ENCODE results near the gene ZNF408.

The ZNF408 gene

DNA sequence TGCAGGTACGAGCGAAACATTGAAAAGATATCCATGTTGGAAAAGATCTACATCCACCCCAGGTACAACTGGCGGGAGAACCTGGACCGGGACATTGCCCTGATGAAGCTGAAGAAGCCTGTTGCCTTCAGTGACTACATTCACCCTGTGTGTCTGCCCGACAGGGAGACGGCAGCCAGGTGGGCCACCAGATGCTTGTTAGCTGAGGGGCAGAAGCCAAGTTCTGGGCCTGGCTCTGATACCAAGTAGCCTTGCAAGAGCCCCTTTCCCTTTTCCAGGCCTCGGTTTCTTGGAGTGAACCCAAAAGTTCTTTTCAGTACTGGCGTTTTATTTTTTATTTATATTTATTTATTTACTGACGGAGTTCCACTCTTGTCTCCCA lies 27.8 kb downstream of the ZNF408 start:
- DNase-seq: no peak

DNA sequence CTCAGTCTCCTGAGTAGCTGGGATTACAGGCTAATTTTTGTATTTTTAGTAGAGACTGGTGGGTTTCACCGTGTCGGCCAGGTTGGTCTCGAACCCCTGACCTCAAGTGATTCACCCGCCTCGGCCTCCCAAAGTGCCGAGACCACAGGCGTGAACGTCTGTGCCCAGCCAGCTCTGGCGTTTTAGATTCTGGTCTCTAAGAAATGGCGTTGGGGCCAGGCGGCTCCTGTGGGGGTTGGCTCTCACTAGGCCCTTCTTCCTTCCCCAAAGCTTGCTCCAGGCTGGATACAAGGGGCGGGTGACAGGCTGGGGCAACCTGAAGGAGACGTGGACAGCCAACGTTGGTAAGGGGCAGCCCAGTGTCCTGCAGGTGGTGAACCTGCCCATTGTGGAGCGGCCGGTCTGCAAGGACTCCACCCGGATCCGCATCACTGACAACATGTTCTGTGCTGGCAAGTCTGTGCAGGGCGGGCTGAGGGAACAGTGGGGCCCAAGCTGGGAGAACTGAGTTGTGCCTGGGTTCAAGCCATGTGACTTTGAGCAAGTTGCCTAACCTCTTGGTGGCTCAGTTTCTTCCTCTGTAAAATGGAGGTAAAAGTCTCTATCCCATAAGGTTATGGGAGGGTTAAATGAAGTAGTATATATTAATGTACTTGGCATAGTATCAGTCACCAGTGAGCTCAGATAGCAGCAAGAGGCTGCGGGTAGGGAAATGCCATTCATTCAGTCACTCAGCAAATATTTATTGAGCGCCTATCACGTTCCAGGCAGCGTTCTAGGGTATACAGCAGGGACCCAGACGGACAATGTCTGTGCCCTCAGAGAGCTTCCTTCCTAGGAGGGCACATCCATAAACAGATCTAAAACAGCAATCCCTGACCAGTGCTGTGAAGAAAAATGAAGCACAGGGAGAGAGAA lies 28.5 kb downstream of the ZNF408 start:
- DNase-seq: peak; percentile 25

DNA sequence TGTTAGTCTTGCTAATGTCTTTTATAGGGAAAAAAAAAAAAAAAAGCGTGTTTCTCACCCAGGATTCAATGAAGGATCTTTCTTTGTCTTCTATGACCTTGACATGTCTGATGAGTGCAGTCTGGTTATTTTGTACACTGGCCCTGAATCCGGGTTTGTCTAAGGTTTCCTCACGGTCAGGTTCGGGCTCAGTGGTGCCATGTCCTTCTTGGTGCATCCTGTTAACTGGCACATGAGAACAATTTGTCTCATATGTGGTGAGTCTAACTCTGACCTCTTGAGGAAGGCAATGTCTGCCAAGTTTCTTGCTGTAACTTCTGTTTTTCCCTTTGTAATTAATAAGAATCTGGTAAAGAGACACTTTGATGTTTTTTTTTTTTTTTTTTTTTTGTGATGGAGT lies 30.7 kb downstream of the ZNF408 start:
- no peak for DNase-seq

DNA sequence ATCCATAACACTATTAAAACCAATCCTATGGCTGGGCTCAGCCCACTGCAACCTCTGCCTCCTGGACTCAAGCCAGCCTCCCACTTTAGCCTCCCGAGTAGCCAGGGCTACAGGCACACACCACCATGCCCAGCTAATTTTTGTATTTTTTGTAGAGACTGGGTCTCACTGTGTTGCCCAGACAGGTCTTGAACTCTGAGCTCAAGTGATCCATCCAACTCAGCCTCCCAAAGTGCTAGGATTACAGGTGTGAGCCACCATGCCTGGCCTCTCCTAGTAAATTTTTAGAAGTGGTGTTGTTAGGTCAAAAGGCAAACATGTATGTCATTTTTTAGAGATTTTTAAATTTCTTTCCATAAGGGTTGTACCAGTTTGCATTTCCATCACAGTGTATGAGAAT lies 32.4 kb downstream of the ZNF408 start:
- no peak for DNase-seq

DNA sequence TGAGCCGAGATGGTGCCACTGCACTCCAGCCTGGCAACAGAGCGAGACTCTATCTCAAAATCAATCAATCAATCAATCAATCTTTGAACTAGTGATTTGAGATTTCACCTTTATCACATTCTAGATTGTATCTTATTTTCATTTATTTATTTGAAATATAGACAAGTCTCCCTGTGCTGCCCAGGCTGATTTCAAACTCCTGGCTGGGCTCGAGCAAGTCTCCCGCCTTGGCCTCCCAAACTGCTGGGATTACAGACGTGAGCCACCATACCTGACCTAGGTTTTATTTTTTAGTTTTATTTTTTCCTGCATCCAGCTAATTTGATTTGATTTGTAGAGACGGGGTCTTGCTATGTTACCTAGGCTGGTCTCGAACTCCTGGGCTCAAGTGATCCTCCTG lies 35.3 kb downstream of the ZNF408 start:
- DNase-seq: no peak

DNA sequence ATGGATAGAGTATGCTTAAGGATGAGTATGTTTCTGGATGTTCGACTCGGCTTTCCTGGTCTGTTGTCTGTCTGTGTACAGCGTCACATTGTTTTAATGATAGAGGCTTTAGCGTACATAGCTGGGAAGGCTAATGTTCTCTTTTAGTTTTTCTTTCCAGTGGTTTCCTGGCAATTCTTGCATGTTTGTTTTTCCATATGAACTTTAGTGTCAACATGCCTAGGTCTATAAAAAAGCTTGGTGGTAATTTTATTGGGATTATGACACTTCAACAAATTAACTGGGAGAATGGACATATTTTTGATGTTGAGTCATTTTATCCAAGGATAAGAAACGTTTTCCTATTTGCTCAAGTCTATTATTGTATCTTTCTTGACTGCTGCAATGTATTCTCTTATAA lies 35.8 kb downstream of the ZNF408 start:
- DNase-seq: peak; percentile 52

DNA sequence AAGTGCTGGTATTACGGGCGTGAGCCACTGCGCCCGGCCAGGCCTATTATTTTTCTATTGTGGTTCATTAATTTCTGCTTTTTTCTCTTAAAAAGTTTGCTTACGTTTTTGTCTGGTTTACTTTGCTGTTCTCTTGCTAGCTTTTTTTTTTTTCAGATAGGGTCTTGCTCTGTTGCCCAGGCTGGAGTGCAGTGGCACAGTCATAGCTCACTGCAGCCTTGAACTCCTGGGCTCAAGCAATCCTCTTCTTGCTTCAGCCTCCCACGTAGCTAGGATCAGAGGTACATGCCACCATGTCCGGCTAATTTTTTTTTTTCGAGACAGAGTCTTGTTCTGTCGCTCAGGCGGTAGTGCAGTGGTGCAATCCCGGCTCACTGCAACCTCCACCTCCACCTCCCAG lies 36.9 kb downstream of the ZNF408 start:
- DNase-seq: no peak

DNA sequence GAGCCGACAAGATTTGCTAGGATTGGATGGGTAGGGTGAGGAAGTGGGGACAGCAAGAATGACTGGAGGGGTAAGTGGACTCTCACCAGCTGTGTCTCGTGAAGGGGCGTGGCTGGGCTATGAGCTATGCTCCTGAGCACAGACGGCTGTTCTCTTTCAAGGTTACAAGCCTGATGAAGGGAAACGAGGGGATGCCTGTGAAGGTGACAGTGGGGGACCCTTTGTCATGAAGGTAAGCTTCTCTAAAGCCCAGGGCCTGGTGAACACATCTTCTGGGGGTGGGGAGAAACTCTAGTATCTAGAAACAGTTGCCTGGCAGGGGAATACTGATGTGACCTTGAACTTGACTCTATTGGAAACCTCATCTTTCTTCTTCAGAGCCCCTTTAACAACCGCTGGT lies 38.1 kb downstream of the ZNF408 start:
- DNase-seq: no peak

DNA sequence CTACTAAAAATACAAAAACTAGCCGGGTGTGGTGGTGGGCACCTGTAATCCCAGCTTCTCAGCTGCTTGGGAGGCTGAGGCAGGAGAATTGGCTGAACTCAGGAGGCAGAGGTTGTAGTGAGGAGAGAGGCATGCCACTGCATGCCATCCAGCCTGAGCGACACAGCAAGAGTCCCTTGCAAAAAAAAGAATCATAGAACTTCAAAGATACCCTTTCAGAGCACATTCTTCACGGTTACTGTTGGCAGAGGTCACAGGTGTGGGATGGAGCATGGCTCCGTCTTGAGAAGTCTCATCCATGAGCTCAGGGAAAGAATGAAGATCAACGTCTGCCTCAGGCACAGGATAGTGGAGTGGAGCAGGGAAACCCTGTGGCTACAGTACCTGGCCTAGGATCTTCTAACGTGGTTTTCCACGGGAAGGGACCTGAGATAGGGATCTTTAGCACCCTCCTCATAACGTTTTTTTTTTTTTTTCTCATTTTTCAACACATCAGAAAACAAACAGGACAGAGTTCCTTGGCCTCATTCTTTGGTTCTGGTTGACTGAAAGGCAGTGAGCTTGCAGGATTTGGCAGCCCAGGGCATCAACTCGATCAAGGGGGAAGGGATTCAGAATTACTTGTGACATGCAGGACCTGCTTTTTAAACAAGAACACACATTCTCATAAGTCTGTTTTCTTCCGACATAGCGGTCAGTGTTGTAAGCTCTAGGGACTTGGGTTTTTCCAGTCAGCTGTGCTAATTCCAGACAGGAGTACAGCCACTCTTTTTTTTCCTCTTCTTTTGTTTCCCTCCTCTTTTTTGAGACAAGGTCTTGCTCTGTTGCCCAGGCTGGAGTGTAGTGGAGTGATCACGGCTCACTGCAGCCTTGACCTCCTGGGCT lies 41.0 kb downstream of the ZNF408 start:
- no peak for DNase-seq

DNA sequence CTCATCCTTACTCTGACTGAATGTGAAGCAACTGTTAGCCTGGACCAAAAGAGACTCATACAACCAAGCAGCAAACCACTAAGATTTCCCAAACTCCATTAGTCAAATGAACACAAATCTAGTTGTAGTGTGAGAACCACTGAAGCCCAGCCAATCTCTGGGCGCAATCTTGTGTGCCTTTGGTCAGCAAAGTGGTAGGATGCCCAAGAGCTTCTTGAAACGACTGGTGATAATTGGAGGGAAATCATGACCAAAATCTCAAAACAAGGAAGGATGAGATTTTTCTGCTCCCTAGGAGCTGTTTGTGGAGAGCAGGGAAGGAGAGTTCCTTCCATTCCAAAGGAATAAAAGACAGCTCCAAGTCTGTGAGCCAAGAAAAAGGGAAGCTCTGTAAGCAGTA lies 42.2 kb downstream of the ZNF408 start:
- DNase-seq: no peak

DNA sequence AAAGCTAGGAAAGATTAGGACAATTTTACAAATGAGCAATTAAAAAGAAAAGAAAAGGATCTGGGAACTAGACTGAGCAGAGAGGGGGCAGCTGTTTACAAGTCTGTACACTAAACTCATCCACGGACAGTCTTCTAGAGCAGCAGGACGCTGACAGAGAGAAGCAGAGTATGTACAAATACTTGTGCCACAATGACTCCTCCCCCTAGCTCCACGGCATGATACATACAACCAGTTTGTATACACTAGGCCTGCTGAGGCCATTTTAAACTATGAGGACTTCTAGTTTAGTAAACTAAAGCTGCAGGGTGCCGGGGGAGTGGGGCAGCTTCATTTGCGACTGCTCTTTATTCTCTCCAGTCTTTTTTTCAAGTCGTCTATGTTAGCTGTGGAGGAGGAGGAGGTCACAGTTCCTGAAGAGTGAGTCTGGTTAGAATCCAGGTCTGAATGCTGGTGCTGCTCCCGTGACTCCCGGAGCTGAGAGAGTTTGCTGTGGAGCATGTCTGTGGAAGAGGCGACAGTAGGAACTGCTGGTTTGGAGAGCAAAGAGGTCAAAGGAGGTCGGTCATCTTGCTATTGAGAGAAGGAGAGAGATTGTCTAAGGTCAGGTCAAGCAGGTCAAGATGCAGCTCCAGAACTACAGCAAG lies 43.0 kb downstream of the ZNF408 start:
- no peak for DNase-seq

DNA sequence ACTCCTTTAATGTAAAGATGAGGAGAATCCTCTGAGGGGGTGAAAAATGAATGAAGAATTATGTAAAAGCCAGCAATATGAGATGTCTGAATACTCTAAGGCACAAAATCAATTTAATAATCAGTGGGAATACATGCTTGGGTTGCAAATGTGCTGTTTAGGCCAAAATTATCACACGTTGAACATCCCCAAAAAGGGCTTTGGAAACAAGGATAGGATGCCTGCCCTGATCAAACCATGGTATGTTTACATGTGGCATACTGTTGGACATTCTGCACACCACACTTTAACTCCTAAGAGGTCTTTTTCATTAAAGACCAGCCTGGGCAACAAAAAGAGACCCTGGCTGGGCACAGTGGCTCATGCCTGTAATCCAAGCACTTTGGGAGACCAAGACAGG lies 44.5 kb downstream of the ZNF408 start:
- no peak for DNase-seq

DNA sequence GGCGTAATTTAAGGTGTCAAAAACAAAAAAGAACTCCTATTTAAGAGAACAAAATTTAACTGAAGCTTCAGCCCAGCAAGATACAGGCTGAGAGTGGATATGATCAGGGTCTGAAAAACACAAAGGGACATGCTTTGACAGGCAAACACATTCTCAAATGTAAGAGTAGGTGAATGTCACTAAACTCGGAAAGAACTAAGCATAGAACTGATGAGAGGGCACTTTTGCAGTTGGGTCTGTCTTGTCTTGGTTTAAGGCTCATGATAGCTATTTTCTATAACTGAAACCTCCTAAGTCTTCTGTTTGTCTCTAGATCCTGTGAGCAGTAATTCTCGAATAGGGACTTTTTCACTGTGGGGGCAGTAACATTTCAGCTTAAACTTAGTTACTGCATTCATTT lies 45.2 kb downstream of the ZNF408 start:
- no peak for DNase-seq

DNA sequence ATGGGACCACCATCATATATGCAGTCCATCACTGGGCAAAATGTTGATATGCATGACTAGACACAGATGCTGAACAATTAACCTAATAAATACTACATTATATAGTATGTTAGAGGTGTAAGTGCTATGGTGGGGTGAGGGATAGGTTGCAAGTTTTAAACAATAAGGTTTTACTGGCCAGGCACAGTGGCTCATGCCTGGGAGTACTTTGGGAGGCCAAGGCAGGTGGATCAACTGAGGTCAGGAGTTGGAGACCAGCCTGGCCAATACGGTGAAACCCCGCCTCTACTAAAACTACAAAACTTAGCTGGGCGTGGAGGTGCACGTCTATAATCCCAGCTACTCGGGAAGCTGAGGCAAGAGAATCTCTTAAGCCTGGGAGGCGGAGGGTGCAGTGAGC lies 46.3 kb downstream of the ZNF408 start:
- DNase-seq: no peak

Measured in fibroblast of skin of scalp (primary cell).